GM13977 (cell line): ENCODE data around the gene ANXA1.

ENCODE experiments used
- DNase-seq: peaks from one replicate; pipeline ENCODE4 v3.0.0; 2012; ENCODE audit warnings: low spot score
- CTCF ChIP-seq: IDR thresholded peaks from 2 replicates; pipeline ENCODE4 v1.5.1; 2012; ENCODE audit warnings: mild to moderate bottlenecking, control low read depth; ENCODE audit not compliant: insufficient read depth; ENCODE audit errors: extremely low read depth, missing control alignments
- in situ Hi-C: fragments of 300-500 bp; cut with MboI; formaldehyde crosslinking; loops from one replicate; pipeline ENCODE4 v1.12.0; 2022; ENCODE audit warnings: low sequenced_read_pairs, low pct_unique_long_range_greater_than_20kb, mixed read lengths, inconsistent platforms; ENCODE audit not compliant: unreplicated experiment

The ANXA1 gene

DNA sequence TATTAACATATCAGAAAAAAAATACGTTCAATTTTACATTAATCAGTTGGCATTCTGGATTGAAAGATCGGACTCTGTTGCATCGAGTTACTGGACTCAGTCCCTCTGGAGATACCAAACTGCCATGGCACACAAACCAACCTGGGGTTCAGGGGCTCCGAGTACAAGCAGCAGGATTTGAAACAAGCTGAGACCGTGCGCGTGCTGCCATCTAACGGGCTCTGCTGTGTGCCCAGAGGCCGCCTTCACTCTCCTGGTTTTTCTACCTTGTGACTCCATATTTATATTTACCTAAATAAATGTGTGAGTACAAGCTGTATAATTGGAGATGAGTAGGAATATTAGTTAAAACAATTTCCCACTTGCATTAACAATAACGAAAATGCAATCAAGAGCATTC lies 48.2 kb downstream of the ANXA1 start:
- no peak for DNase-seq
- peak; percentile 30 for TF ChIP-seq CTCF
- in situ Hi-C loops, result loop anchor here (25.0 kb wide), 2 partner anchors 338 to 1362 kb away; no protein-coding TSS in a partner anchor

DNA sequence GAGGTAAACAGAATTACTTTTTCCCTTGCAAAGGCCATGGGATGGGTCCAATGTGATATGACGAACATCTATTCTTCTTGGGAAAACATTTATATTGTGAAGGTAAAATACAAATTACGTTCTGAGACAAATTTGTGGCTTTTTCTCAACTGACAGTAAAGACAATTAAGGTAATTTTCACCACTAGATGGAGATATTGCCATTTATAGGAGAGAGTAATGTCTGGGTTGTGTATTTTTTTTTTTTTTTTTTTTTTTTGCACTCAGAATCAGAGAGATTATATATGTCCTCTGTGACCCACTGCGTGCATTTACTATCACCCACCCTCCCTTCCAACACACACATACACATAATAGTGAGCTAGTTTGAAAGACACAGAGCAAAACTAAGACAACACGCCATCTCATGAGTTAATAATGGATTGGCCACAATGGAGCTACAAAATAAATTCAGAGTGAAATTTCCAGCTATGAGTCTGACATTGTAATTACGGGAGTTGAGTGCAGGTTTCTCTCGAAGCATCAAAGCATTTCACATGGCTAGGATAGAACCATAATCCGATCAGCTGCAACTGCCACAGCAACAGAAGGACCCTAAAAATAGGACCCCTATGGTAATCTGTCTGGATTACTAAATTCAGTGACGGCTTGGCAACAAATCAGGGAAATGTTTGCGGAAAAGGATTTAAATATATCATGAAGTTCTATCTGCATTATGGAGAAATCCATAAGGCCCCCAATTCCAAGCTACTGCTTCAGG lies 49.2 kb downstream of the ANXA1 start:
- DNase-seq, result peak; percentile 15
- in situ Hi-C loops, result no loop called here
- peak; percentile 48 for TF ChIP-seq CTCF

GRCh38 chr9:73202980-73203379 lies 51.3 kb downstream of the ANXA1 start:
- no peak for DNase-seq
- TF ChIP-seq CTCF, result no peak
- in situ Hi-C loops, result no loop called here

GRCh38 chr9:73204936-73205335 lies 53.3 kb downstream of the ANXA1 start:
- DNase-seq, result no peak
- no peak for TF ChIP-seq CTCF
- in situ Hi-C loops, result no loop called here

- TF ChIP-seq CTCF, result no peak
- in situ Hi-C loops, result no loop called here
- DNase-seq, result no peak
Observed at GRCh38 chr9:73206851-73207250, 55.2 kb downstream of the ANXA1 start.

- in situ Hi-C loops, result no loop called here
- TF ChIP-seq CTCF, result no peak
Observed at GRCh38 chr9:73210886-73211666, 59.4 kb downstream of the ANXA1 start.

More at GRCh38 chr9:73210886-73211666, 59.4 kb downstream of the ANXA1 start:
- DNase-seq, result no peak
